Neural progenitor cell (in vitro differentiated cells): ENCODE data around the gene CFAP92.

ENCODE experiments used
- CTCF ChIP-seq: fragments of 200-600 bp; sonication (generic); IDR thresholded peaks from 2 replicates; pipeline ENCODE4 v1.5.1; 2017; ENCODE audit warnings: antibody characterized with exemption, mild to moderate bottlenecking
- EZH2 ChIP-seq: fragments of 200-600 bp; sonication (generic); IDR thresholded peaks from 2 replicates; pipeline ENCODE4 v1.6.1; 2017; ENCODE audit warnings: antibody characterized with exemption, mild to moderate bottlenecking, moderate library complexity
- EZH2phosphoT487 ChIP-seq: fragments of 200-600 bp; sonication (generic); IDR thresholded peaks from 2 replicates; pipeline ENCODE4 v1.6.1; 2017; ENCODE audit warnings: antibody characterized with exemption

GRCh38 chr3:129005526-129006303 is 11.8 kb upstream of the CFAP92 start:
- TF ChIP-seq CTCF (no peak), EZH2phosphoT487 (no peak), EZH2 (no peak)
